ENCODE data around the gene ZMAT5. TPM values are rescaled to one million over a fixed set of nuclear protein-coding genes. Genes with fewer than 3 reads are reported as not detected.
"Not testable (repeated sequence)": the region's sequence is repeated elsewhere in the genome, so short reads cannot be mapped to it uniquely, and the experiment has no call there.

Gene ZMAT5
- total RNA-seq, 1 donor from 2014 or later = 29.0 TPM

GRCh38 chr22:29755889-29756288, 10.9 kb downstream of the ZMAT5 start:
- intact Hi-C loops (cut with micrococcal nuclease) = no loop called here

DNA sequence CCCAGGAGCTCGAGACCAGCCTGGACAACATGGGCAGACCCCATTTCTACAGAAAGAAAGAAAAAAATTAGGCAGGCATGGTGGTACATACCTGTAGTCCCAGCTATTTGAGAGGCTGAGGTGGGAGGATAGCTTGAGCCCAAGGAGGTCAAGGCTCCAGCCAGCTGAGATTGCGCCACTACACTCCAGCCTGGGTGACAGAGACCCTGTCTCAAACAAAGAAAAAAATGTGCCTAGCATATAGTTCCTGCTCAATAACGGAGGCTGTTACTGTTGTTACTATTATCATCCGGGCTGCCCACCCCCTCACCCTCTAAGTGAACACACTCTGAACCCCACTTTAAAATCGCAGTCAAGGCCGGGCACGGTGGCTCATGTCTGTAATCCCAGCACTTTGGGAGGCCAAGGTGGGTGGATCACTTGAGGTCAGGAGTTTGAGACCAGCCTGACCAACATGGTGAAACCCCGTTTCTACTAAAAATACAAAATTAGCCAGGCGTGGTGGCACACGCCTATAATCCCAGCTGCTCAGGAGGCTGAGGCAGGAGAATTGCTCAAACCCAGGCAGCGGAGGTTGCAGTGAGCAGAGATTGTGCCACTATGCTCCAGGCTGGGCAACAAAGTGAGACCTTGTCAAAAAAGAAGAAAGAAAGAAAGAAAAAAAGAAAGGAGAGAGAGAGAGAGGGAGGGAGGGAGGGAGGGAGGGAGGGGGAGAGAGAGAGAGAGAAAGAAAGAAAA, 12.0 kb downstream of the ZMAT5 start:
- intact Hi-C loops (cut with micrococcal nuclease) = not testable (repeated sequence)

DNA sequence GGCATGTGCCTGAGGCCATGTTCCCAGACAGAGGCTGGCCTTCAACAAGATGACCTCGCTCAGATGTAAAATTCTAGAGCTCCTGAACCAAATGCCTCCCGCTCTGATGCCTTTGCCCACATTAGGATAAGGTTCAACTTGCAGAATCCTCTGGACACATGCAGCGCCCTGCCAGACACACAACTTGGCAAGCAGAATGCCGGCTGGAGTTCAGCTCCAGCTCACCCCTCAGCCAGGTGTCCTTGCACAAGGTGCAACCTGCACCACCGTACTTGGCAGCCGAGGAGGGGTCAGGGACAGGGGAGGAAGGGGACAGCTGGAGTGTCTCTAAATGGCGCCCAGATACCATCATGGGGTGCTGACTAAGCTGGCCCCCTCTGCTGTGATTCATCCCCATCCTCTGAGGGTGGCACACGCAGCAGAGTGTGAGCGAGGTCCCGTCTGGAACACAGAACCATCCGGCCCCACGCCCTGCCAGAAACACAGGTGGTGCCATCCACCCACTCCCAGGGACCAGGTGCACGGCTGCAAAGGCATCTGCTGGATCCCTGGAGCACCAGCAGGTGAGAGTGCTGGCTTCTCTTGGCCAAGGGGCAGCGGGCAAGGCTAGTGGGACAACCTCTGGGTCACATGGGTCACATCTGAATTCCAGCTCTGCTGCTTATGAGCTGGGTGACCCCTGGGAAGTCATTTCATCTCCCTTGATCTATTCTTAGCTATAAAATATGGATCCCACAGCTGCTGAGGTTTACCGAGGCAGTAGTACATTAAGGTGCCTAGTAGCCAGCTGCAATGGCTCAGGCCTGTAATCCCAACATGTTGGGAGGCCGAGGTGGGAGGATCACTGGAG, 12.8 kb downstream of the ZMAT5 start:
- intact Hi-C loops (cut with micrococcal nuclease) = no loop called here

- intact Hi-C loops (cut with micrococcal nuclease) = loop anchor here (1.0 kb wide), 1 partner anchor 16 kb away; the partner anchor contains the start of genes UQCR10 and ZMAT5
Observed at GRCh38 chr22:29751669-29752068, 15.1 kb downstream of the ZMAT5 start.

GRCh38 chr22:29750559-29751538, 16.0 kb downstream of the ZMAT5 start:
- intact Hi-C loops (cut with micrococcal nuclease) = loop anchor here (1.0 kb wide), 1 partner anchor 16 kb away; the partner anchor contains the start of genes UQCR10 and ZMAT5

- intact Hi-C loops (cut with micrococcal nuclease) = no loop called here
Observed at GRCh38 chr22:29750029-29750428, 16.8 kb downstream of the ZMAT5 start.

- intact Hi-C loops (cut with micrococcal nuclease) = no loop called here
Observed at GRCh38 chr22:29748248-29748893, 18.4 kb downstream of the ZMAT5 start.

- intact Hi-C loops (cut with micrococcal nuclease) = no loop called here
Observed at GRCh38 chr22:29747832-29748231, 19.0 kb downstream of the ZMAT5 start.

- intact Hi-C loops (cut with micrococcal nuclease) = no loop called here
Observed at GRCh38 chr22:29744902-29745301, 21.9 kb downstream of the ZMAT5 start.

- intact Hi-C loops (cut with micrococcal nuclease) = no loop called here
Observed at GRCh38 chr22:29742326-29742725, 24.5 kb downstream of the ZMAT5 start.

DNA sequence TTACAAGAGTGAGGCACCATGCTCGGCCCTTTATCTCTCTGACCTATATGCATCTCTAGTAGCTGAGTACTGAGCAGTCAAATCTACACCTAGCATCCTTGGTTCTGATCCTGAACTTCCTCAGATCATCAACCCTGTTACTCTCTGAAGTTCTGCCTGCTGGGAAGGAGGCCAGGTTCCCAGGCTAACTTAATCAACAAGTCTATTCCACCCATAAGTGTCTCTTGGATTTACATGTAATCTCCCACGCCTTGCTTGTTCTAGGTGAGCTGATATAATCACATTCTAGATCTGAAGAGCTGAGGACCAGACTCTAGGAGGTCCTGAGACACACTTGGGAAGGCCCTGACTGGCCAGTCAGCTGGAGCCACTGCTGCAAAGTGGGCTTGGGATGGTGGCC, 24.9 kb downstream of the ZMAT5 start:
- intact Hi-C loops (cut with micrococcal nuclease) = no loop called here

- intact Hi-C loops (cut with micrococcal nuclease) = no loop called here
Observed at GRCh38 chr22:29740216-29740615, 26.6 kb downstream of the ZMAT5 start.

- intact Hi-C loops (cut with micrococcal nuclease) = no loop called here
Observed at GRCh38 chr22:29739346-29739875, 27.4 kb downstream of the ZMAT5 start.

GRCh38 chr22:29738118-29738815, 28.5 kb downstream of the ZMAT5 start:
- intact Hi-C loops (cut with micrococcal nuclease) = no loop called here

DNA sequence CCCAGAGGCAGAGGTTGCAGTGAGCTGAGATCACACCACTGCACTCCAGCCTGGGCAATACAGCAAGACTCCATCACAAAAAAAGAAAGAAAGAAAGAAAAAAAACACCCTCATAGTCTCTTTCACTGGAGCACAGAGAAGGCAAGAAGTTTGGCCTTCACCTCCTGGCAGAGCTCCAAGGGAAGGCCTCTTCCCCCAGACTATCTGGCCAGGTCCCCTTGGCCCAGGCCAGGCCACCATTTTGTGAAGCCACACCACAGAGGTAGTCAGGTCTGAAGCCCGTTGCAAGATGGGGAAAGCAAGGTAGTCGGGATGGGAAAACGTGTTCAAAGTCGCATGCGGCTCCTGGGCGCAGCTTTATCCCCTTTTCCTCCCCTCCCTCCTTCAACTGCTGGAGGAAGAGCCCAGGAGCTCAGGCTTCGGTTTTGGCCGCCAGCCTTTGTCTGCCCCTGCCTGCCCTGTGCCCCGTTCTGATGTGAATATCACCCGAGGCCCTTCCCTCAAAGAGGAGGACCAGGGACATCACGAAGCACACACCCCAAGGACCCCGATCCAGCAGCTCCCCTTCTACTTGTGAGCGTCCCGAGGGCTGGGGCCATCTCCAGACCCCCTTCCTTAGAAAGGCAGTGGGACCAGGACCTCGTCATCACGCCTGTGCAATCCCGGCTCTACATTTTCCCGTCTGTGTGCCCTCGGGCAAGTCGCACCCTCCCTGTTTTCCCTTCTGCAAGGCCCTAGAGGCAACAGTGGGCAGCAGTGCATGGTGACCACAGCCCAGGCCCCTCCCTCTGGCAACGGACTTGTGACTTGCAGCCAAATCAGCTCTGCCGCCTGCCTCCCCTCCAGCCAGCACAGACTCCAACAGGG, 29.3 kb downstream of the ZMAT5 start:
- intact Hi-C loops (cut with micrococcal nuclease) = no loop called here

DNA sequence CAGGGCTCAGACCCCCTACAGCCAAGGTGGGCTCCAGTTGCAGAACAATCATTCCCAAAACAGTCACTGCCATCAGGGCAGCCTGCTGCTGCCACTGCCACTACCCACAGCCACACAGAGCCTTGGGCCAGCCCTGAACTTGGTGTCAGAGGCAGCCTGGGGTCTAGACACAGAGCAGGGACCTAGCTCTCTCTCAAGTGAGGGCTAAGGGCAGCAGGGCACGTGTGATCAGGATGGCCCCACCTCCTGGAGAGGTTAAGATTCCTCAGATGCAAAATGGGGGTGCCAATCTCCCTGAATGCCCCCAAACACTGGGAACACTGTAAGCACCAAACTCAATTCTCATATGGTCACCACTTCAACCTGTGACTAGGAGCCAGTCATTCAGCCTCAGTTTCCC, 31.4 kb downstream of the ZMAT5 start:
- intact Hi-C loops (cut with micrococcal nuclease) = no loop called here

- intact Hi-C loops (cut with micrococcal nuclease) = no loop called here
Observed at GRCh38 chr22:29734838-29735237, 32.0 kb downstream of the ZMAT5 start.

DNA sequence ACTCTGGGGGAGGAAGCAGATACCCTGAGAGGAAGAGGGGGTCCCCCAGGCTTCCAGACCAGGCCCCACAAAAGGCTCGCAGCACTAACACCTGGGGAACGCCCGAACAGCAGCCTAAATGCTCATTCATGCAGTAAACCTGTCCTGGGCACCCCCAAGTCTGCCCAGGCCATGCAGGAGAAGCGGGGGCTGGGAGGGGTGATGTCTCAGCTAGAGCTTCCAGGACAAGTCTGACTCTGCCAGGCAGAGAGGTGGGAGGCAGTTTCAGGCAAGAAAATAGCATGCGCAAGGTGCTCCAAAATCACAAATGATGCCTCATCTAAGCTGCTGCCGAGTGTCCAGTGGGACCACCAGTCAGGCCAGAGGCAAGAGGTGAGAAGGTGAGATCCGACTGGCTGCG, 32.4 kb downstream of the ZMAT5 start:
- intact Hi-C loops (cut with micrococcal nuclease) = no loop called here
